Measurements from ENCODE around the gene LRP1B.

The LRP1B gene

DNA sequence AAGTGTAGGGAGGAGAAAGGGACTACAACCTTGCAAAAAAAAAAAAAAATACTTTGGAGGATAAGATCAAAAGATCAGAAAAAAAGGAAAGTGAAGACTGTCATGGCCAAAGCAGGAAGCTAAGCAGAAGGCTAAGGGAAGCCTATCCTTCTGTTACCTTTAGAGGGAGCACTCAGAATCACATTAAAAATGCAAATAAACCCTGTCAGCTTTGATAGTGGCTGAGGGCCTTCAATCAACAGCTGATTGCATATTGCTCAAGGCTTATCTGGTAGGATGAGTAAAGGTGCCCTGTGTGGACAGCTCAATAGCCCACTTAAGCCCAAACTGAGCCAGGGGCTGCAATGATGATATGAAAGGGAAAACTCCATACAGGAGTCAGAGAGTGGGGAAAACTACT, 1021.2 kb downstream of the LRP1B start:
- no peaks in the 10 kb centered on the region for H3K27me3 ChIP-seq (ENCODE audit: control insufficient read depth in 1 of 2, insufficient read depth in 2 of 2, low read length in 2 of 2)

DNA sequence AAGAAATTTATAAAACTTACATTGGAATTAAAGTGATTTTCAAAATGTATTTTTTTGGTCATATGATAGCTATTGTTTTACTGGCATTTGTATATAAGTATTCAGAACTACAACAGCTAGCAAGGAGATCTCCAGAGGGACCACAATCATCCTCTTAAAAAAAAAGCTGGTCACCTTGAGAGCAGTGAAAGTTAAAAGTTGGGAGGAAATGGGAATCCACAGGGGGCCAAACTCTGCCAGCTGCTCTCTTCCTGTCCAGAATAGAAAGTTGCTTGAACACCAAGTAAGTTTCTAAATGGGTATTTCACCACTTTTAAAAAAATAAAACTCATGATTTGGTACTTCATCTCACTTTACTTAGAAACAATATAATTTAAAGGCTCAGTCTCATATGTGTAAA, 1025.1 kb downstream of the LRP1B start:
- Histone ChIP-seq H3K9me3 (ENCODE audit: control insufficient read depth in 2 of 2, low read length in 2 of 2) (no peaks in the 10 kb centered on the region), H3K9ac (ENCODE audit: low read length in 2 of 2) (no peak overlapping the region), H3K36me3 (ENCODE audit: control insufficient read depth in 2 of 2, insufficient read depth in 2 of 2, low read length in 2 of 2) (no peaks in the 10 kb centered on the region), H3K27ac (ENCODE audit: low read length) (no peak overlapping the region), H3K4me1 (ENCODE audit: control insufficient read depth, insufficient read depth, low read length) (no peaks in the 10 kb centered on the region), H3K4me3 (ENCODE audit: low read length in 2 of 2) (no peak overlapping the region), H3K27me3 (ENCODE audit: control insufficient read depth in 1 of 2, insufficient read depth in 2 of 2, low read length in 2 of 2) (no peaks in the 10 kb centered on the region)

More for the DNA sequence above, 1021.2 kb downstream of the LRP1B start:
- no peaks in the 10 kb centered on the region for H3K36me3 ChIP-seq (ENCODE audit: control insufficient read depth in 2 of 2, insufficient read depth in 2 of 2, low read length in 2 of 2)
- no peak overlapping the region for H3K9ac ChIP-seq (ENCODE audit: low read length in 2 of 2)
- no peak overlapping the region for H3K4me3 ChIP-seq (ENCODE audit: low read length in 2 of 2)
- H3K4me1 ChIP-seq (ENCODE audit: control insufficient read depth, insufficient read depth, low read length): no peaks in the 10 kb centered on the region
- H3K27ac ChIP-seq (ENCODE audit: low read length): no peak overlapping the region
- no peaks in the 10 kb centered on the region for H3K9me3 ChIP-seq (ENCODE audit: control insufficient read depth in 2 of 2, low read length in 2 of 2)

GRCh38 chr2:141103216-141103615, 1027.6 kb downstream of the LRP1B start:
- Histone ChIP-seq H3K4me1 (ENCODE audit: control insufficient read depth, insufficient read depth, low read length) (no peaks in the 10 kb centered on the region), H3K36me3 (ENCODE audit: control insufficient read depth in 2 of 2, insufficient read depth in 2 of 2, low read length in 2 of 2) (no peaks in the 10 kb centered on the region), H3K9ac (ENCODE audit: low read length in 2 of 2) (no peak overlapping the region), H3K9me3 (ENCODE audit: control insufficient read depth in 2 of 2, low read length in 2 of 2) (no peaks in the 10 kb centered on the region), H3K27ac (ENCODE audit: low read length) (no peak overlapping the region), H3K27me3 (ENCODE audit: control insufficient read depth in 1 of 2, insufficient read depth in 2 of 2, low read length in 2 of 2) (no peaks in the 10 kb centered on the region), H3K4me3 (ENCODE audit: low read length in 2 of 2) (no peak overlapping the region)

GRCh38 chr2:141079231-141079630, 1051.6 kb downstream of the LRP1B start:
- H3K4me3 ChIP-seq (ENCODE audit: low read length in 2 of 2): no peak overlapping the region
- no peaks in the 10 kb centered on the region for H3K9me3 ChIP-seq (ENCODE audit: control insufficient read depth in 2 of 2, low read length in 2 of 2)
- no peaks in the 10 kb centered on the region for H3K27me3 ChIP-seq (ENCODE audit: control insufficient read depth in 1 of 2, insufficient read depth in 2 of 2, low read length in 2 of 2)
- no peaks in the 10 kb centered on the region for H3K4me1 ChIP-seq (ENCODE audit: control insufficient read depth, insufficient read depth, low read length)
- H3K27ac ChIP-seq (ENCODE audit: low read length): no peak overlapping the region
- H3K9ac ChIP-seq (ENCODE audit: low read length in 2 of 2): no peak overlapping the region
- H3K36me3 ChIP-seq (ENCODE audit: control insufficient read depth in 2 of 2, insufficient read depth in 2 of 2, low read length in 2 of 2): no peaks in the 10 kb centered on the region

- H3K9me3 ChIP-seq (ENCODE audit: control insufficient read depth in 2 of 2, low read length in 2 of 2): no peaks in the 10 kb centered on the region
- no peak overlapping the region for H3K27ac ChIP-seq (ENCODE audit: low read length)
- H3K9ac ChIP-seq (ENCODE audit: low read length in 2 of 2): no peak overlapping the region
- H3K4me1 ChIP-seq (ENCODE audit: control insufficient read depth, insufficient read depth, low read length): no peaks in the 10 kb centered on the region
- no peak overlapping the region for H3K4me3 ChIP-seq (ENCODE audit: low read length in 2 of 2)
- H3K27me3 ChIP-seq (ENCODE audit: control insufficient read depth in 1 of 2, insufficient read depth in 2 of 2, low read length in 2 of 2): no peaks in the 10 kb centered on the region
- H3K36me3 ChIP-seq (ENCODE audit: control insufficient read depth in 2 of 2, insufficient read depth in 2 of 2, low read length in 2 of 2): no peaks in the 10 kb centered on the region
These were observed 1055.1 kb downstream of the LRP1B start for GRCh38 chr2:141075753-141076152.

- no peaks in the 10 kb centered on the region for H3K4me1 ChIP-seq (ENCODE audit: control insufficient read depth, insufficient read depth, low read length)
- no peaks in the 10 kb centered on the region for H3K27me3 ChIP-seq (ENCODE audit: control insufficient read depth in 1 of 2, insufficient read depth in 2 of 2, low read length in 2 of 2)
- no peak overlapping the region for H3K27ac ChIP-seq (ENCODE audit: low read length)
- no peaks in the 10 kb centered on the region for H3K36me3 ChIP-seq (ENCODE audit: control insufficient read depth in 2 of 2, insufficient read depth in 2 of 2, low read length in 2 of 2)
- H3K9ac ChIP-seq (ENCODE audit: low read length in 2 of 2): no peak overlapping the region
- H3K9me3 ChIP-seq (ENCODE audit: control insufficient read depth in 2 of 2, low read length in 2 of 2): no peaks in the 10 kb centered on the region
- no peak overlapping the region for H3K4me3 ChIP-seq (ENCODE audit: low read length in 2 of 2)
These were observed 1062.6 kb downstream of the LRP1B start for GRCh38 chr2:141068053-141068682.

DNA sequence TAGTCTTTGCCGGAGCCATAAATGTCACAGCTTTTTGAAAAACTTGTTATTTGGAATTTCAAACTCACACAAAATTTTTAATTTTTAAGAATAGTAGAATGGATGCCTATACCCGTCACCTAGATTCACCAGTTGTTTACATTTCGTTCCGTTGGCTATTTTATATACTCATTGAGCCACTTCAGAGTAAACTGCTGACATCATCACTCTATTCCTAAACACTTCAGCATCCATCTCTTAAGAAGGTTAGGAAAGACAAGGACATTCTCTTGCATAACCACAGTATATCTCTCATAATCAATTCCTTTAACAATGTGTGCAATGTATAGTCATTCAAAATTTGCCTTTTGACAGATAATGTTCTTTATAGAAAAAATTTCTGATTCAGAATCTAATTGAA, 1065.8 kb downstream of the LRP1B start:
- Histone ChIP-seq H3K4me1 (ENCODE audit: control insufficient read depth, insufficient read depth, low read length) (no peaks in the 10 kb centered on the region), H3K36me3 (ENCODE audit: control insufficient read depth in 2 of 2, insufficient read depth in 2 of 2, low read length in 2 of 2) (no peaks in the 10 kb centered on the region), H3K4me3 (ENCODE audit: low read length in 2 of 2) (no peak overlapping the region), H3K9me3 (ENCODE audit: control insufficient read depth in 2 of 2, low read length in 2 of 2) (no peaks in the 10 kb centered on the region), H3K9ac (ENCODE audit: low read length in 2 of 2) (no peak overlapping the region), H3K27ac (ENCODE audit: low read length) (no peak overlapping the region), H3K27me3 (ENCODE audit: control insufficient read depth in 1 of 2, insufficient read depth in 2 of 2, low read length in 2 of 2) (no peaks in the 10 kb centered on the region)

- H3K36me3 ChIP-seq (ENCODE audit: control insufficient read depth in 2 of 2, insufficient read depth in 2 of 2, low read length in 2 of 2): no peaks in the 10 kb centered on the region
- no peaks in the 10 kb centered on the region for H3K27me3 ChIP-seq (ENCODE audit: control insufficient read depth in 1 of 2, insufficient read depth in 2 of 2, low read length in 2 of 2)
- H3K9ac ChIP-seq (ENCODE audit: low read length in 2 of 2): no peak overlapping the region
- no peaks in the 10 kb centered on the region for H3K4me1 ChIP-seq (ENCODE audit: control insufficient read depth, insufficient read depth, low read length)
- no peak overlapping the region for H3K27ac ChIP-seq (ENCODE audit: low read length)
- no peak overlapping the region for H3K4me3 ChIP-seq (ENCODE audit: low read length in 2 of 2)
- no peaks in the 10 kb centered on the region for H3K9me3 ChIP-seq (ENCODE audit: control insufficient read depth in 2 of 2, low read length in 2 of 2)
These were observed 1067.4 kb downstream of the LRP1B start for GRCh38 chr2:141063406-141063805.

GRCh38 chr2:141062443-141062842, 1068.4 kb downstream of the LRP1B start:
- H3K4me1 ChIP-seq (ENCODE audit: control insufficient read depth, insufficient read depth, low read length): no peaks in the 10 kb centered on the region
- no peaks in the 10 kb centered on the region for H3K27me3 ChIP-seq (ENCODE audit: control insufficient read depth in 1 of 2, insufficient read depth in 2 of 2, low read length in 2 of 2)
- H3K9ac ChIP-seq (ENCODE audit: low read length in 2 of 2): no peak overlapping the region
- no peaks in the 10 kb centered on the region for H3K36me3 ChIP-seq (ENCODE audit: control insufficient read depth in 2 of 2, insufficient read depth in 2 of 2, low read length in 2 of 2)
- H3K4me3 ChIP-seq (ENCODE audit: low read length in 2 of 2): no peak overlapping the region
- H3K27ac ChIP-seq (ENCODE audit: low read length): no peak overlapping the region
- H3K9me3 ChIP-seq (ENCODE audit: control insufficient read depth in 2 of 2, low read length in 2 of 2): no peaks in the 10 kb centered on the region

DNA sequence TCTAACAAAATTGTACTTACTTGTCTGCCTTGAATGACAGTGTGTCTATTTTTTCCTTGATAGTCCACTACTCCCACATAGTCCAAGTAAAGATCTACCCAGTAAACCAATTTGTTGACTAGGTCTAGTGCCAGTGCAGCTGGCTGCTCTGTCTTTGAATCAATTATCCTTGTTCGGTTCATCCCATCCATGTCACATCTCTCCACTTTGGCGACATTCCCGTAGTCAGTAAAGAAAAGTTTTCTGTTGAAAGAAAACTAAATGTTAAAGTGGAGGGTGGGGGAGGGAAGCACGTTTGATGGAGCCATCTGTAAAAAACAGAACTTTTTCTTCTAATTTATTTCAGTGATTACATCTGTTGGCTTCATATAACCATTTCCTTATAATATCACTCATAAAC, 1068.8 kb downstream of the LRP1B start:
- Histone ChIP-seq H3K4me1 (ENCODE audit: control insufficient read depth, insufficient read depth, low read length) (no peaks in the 10 kb centered on the region), H3K27me3 (ENCODE audit: control insufficient read depth in 1 of 2, insufficient read depth in 2 of 2, low read length in 2 of 2) (no peaks in the 10 kb centered on the region), H3K9ac (ENCODE audit: low read length in 2 of 2) (no peak overlapping the region), H3K4me3 (ENCODE audit: low read length in 2 of 2) (no peak overlapping the region), H3K36me3 (ENCODE audit: control insufficient read depth in 2 of 2, insufficient read depth in 2 of 2, low read length in 2 of 2) (no peaks in the 10 kb centered on the region), H3K9me3 (ENCODE audit: control insufficient read depth in 2 of 2, low read length in 2 of 2) (no peaks in the 10 kb centered on the region), H3K27ac (ENCODE audit: low read length) (no peak overlapping the region)

GRCh38 chr2:141058556-141058955, 1072.3 kb downstream of the LRP1B start:
- H3K4me1 ChIP-seq (ENCODE audit: control insufficient read depth, insufficient read depth, low read length): no peaks in the 10 kb centered on the region
- H3K4me3 ChIP-seq (ENCODE audit: low read length in 2 of 2): no peak overlapping the region
- H3K27ac ChIP-seq (ENCODE audit: low read length): no peak overlapping the region
- H3K36me3 ChIP-seq (ENCODE audit: control insufficient read depth in 2 of 2, insufficient read depth in 2 of 2, low read length in 2 of 2): no peaks in the 10 kb centered on the region
- no peaks in the 10 kb centered on the region for H3K9me3 ChIP-seq (ENCODE audit: control insufficient read depth in 2 of 2, low read length in 2 of 2)
- H3K27me3 ChIP-seq (ENCODE audit: control insufficient read depth in 1 of 2, insufficient read depth in 2 of 2, low read length in 2 of 2): no peaks in the 10 kb centered on the region
- H3K9ac ChIP-seq (ENCODE audit: low read length in 2 of 2): no peak overlapping the region

All from stomach smooth muscle (tissue), 2 donors.